Hematopoietic multipotent progenitor cell treated with erythropoietin and hydrocortisone succinate and interleukin-3 and kit ligand, for 8 days (in vitro differentiated cells): ENCODE data around the gene ADAMTSL1.

Source experiments
- DNase-seq: peaks from one replicate; pipeline ENCODE4 v3.0.0-alpha.2; 2015

Gene ADAMTSL1

GRCh38 chr9:18703901-18704379 is 230.0 kb downstream of the ADAMTSL1 start:
- no peak for DNase-seq

GRCh38 chr9:18705796-18706392 is 231.9 kb downstream of the ADAMTSL1 start:
- DNase-seq: no peak

GRCh38 chr9:18706648-18707047 is 232.7 kb downstream of the ADAMTSL1 start:
- DNase-seq: no peak

- DNase-seq: no peak
These were observed 233.1 kb downstream of the ADAMTSL1 start for GRCh38 chr9:18707061-18707461.

GRCh38 chr9:18707489-18708205 is 233.7 kb downstream of the ADAMTSL1 start:
- no peak for DNase-seq

GRCh38 chr9:18708429-18708828 is 234.5 kb downstream of the ADAMTSL1 start:
- DNase-seq: no peak

- no peak for DNase-seq
These were observed 236.1 kb downstream of the ADAMTSL1 start for GRCh38 chr9:18710065-18710464.

GRCh38 chr9:18717759-18718158 is 243.8 kb downstream of the ADAMTSL1 start:
- no peak for DNase-seq

- no peak for DNase-seq
These were observed 244.4 kb downstream of the ADAMTSL1 start for GRCh38 chr9:18718393-18718792.

GRCh38 chr9:18718932-18719331 is 245.0 kb downstream of the ADAMTSL1 start:
- DNase-seq: no peak

GRCh38 chr9:18720691-18721090 is 246.7 kb downstream of the ADAMTSL1 start:
- DNase-seq: no peak

- DNase-seq: no peak
These were observed 247.5 kb downstream of the ADAMTSL1 start for GRCh38 chr9:18721267-18721994.

GRCh38 chr9:18721995-18722310 is 248.0 kb downstream of the ADAMTSL1 start:
- DNase-seq: no peak

GRCh38 chr9:18722882-18723281 is 248.9 kb downstream of the ADAMTSL1 start:
- no peak for DNase-seq

- DNase-seq: no peak
These were observed 249.4 kb downstream of the ADAMTSL1 start for GRCh38 chr9:18723366-18723765.

- no peak for DNase-seq
These were observed 252.6 kb downstream of the ADAMTSL1 start for GRCh38 chr9:18726546-18726945.

- DNase-seq: no peak
These were observed 254.0 kb downstream of the ADAMTSL1 start for GRCh38 chr9:18727904-18728303.

GRCh38 chr9:18728642-18729041 is 254.7 kb downstream of the ADAMTSL1 start:
- no peak for DNase-seq

- no peak for DNase-seq
These were observed 256.3 kb downstream of the ADAMTSL1 start for GRCh38 chr9:18730241-18730640.

- DNase-seq: no peak
These were observed 265.2 kb downstream of the ADAMTSL1 start for GRCh38 chr9:18739127-18739526.

- no peak for DNase-seq
These were observed 265.8 kb downstream of the ADAMTSL1 start for GRCh38 chr9:18739641-18740318.

GRCh38 chr9:18741359-18741758 is 267.4 kb downstream of the ADAMTSL1 start:
- no peak for DNase-seq

GRCh38 chr9:18741945-18742344 is 268.0 kb downstream of the ADAMTSL1 start:
- DNase-seq: no peak

- DNase-seq: no peak
These were observed 269.5 kb downstream of the ADAMTSL1 start for GRCh38 chr9:18743421-18743820.
